Subcutaneous abdominal adipose tissue (tissue), 5 donors: ENCODE measurements around the gene LTBP1.

Experiments used
- H3K27ac ChIP-seq: one replicate; pipeline ENCODE4 v1.7.0; 2013; ENCODE audit warnings: low read depth, mild to moderate bottlenecking, inconsistent platforms, low read length, moderate library complexity
- H3K27me3 ChIP-seq, 5 donors: one replicate each; pipeline ENCODE4 v1.7.0; 2013; ENCODE audit warnings: low read length in 5 of 5, inconsistent platforms in 1 of 5; ENCODE audit not compliant: control insufficient read depth in 5 of 5, insufficient read depth in 4 of 5
- H3K36me3 ChIP-seq, 5 donors: one replicate each; pipeline ENCODE4 v1.7.0; 2013; ENCODE audit warnings: low read length in 5 of 5; ENCODE audit not compliant: control insufficient read depth in 5 of 5, insufficient read depth in 5 of 5
- H3K4me1 ChIP-seq, 5 donors: one replicate each; pipeline ENCODE4 v1.7.0; 2013; ENCODE audit warnings: low read length in 5 of 5, mild to moderate bottlenecking in 3 of 5, moderate library complexity in 1 of 5; ENCODE audit not compliant: control insufficient read depth in 5 of 5, insufficient read depth in 5 of 5
- H3K4me3 ChIP-seq, 5 donors: one replicate each; pipeline ENCODE4 v1.7.0; 2013; ENCODE audit warnings: low read length in 5 of 5, low read depth in 1 of 5
- H3K9ac ChIP-seq, 5 donors: one replicate each; pipeline ENCODE4 v1.7.0; 2013; ENCODE audit warnings: low read length in 5 of 5, mild to moderate bottlenecking in 4 of 5, moderate library complexity in 3 of 5
- H3K9me3 ChIP-seq, 5 donors: one replicate each; pipeline ENCODE4 v1.7.0; 2013; ENCODE audit warnings: low read length in 5 of 5; ENCODE audit not compliant: control insufficient read depth in 5 of 5
- donor health status: healthy.
- donor health status: healthy.
- donor health status: healthy.
- donor health status: healthy.
- donor health status: healthy.

LTBP1 gene

DNA sequence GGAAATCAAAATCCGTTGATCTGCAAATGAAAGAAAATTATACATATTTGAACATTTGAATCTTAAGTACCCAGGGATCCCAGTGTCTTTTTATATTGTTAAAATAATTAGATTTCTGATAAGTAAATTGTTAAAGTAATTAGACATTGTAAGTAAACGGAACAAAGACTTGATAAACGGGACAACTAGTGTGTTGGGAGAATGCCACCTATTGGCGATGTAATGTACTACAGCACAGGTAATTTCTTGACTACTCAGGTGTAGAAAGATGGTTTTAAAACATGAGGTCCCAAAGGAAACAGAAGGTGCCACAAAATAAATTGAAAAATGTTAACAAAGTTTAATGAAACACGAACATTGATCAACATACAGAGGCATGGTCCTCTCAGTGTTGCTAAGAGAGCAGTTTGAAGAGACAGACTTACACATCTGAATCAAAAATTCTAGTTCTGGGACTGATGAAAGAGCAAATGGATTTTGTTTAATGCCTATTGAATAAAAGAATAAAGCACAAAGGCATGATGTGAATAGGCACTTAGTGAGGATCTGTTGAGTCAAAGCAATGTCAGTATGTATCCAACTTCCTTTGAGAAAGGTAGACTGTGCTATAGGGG, 426.3 kb downstream of the LTBP1 start:
- no peak overlapping the region for H3K27ac ChIP-seq
- H3K4me3 ChIP-seq = no peak overlapping the region
- no peaks in the 10 kb centered on the region for H3K9me3 ChIP-seq
- H3K4me1 ChIP-seq = peaks cover 2 to 23% (median 9%) of the 10 kb centered on the region in 5 donors
- H3K9ac ChIP-seq = no peak overlapping the region
- no peaks in the 10 kb centered on the region for H3K27me3 ChIP-seq
- no peaks in the 10 kb centered on the region for H3K36me3 ChIP-seq

- Histone ChIP-seq H3K4me1 (peaks cover 2 to 23% (median 9%) of the 10 kb centered on the region in 5 donors), H3K4me3 (no peak overlapping the region), H3K27ac (no peak overlapping the region), H3K27me3 (no peaks in the 10 kb centered on the region), H3K36me3 (no peaks in the 10 kb centered on the region), H3K9ac (no peak overlapping the region), H3K9me3 (no peaks in the 10 kb centered on the region)
These were observed 427.2 kb downstream of the LTBP1 start for GRCh38 chr2:33373986-33374385.

- Histone ChIP-seq H3K4me3 (no peak overlapping the region), H3K4me1 (peaks cover 2 to 23% (median 9%) of the 10 kb centered on the region in 5 donors), H3K9ac (no peak overlapping the region), H3K27ac (no peak overlapping the region), H3K9me3 (no peaks in the 10 kb centered on the region), H3K36me3 (no peaks in the 10 kb centered on the region), H3K27me3 (no peaks in the 10 kb centered on the region)
These were observed 428.3 kb downstream of the LTBP1 start for GRCh38 chr2:33375054-33375453.

GRCh38 chr2:33377048-33377447, 430.3 kb downstream of the LTBP1 start:
- no peak overlapping the region for H3K9ac ChIP-seq
- no peak overlapping the region for H3K27ac ChIP-seq
- H3K27me3 ChIP-seq = no peaks in the 10 kb centered on the region
- H3K9me3 ChIP-seq = no peaks in the 10 kb centered on the region
- H3K4me1 ChIP-seq = peaks cover 2 to 23% (median 9%) of the 10 kb centered on the region in 5 donors
- H3K4me3 ChIP-seq = no peak overlapping the region
- no peaks in the 10 kb centered on the region for H3K36me3 ChIP-seq

DNA sequence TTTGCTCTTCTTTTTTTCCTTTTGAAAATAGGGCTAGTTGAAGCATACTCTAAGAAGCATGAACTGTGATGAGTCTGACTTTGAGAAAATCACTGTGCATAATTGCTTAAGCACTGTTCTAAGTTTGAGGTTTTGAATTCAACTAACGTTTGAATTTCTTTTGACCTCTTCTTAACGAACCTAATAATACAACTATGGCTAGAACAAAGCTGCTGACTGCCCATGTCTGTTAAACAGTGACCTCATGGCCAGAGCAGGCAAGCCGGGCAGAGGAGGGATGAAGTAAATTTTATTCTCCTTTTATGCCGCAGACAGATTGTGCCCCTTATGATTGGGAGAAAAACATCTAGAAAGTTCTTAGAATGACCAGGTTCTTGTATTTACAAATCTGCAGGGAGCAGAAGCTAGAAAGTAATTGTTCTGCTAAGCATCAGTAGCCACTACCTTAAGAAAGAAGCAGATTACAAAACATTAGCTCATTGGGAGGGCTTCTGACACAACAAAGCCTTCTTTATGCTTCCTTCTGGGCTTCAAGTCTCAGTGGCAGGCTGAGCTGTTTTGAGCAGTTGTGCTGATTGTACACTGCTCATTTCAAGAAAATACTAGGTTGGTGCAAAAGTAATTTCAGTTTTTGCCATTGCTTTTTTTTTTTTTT, 431.9 kb downstream of the LTBP1 start:
- Histone ChIP-seq H3K27me3 (no peaks in the 10 kb centered on the region), H3K9ac (no peak overlapping the region)

GRCh38 chr2:33380001-33380609, 433.4 kb downstream of the LTBP1 start:
- Histone ChIP-seq H3K27me3 (no peaks in the 10 kb centered on the region), H3K9me3 (no peaks in the 10 kb centered on the region), H3K4me3 (no peak overlapping the region), H3K4me1 (peaks cover 0 to 10% (median 6%) of the 10 kb centered on the region in 5 donors), H3K36me3 (no peaks in the 10 kb centered on the region), H3K27ac (no peak overlapping the region), H3K9ac (no peak overlapping the region)

More for the DNA sequence above, 431.9 kb downstream of the LTBP1 start:
- no peaks in the 10 kb centered on the region for H3K9me3 ChIP-seq
- no peak overlapping the region for H3K4me3 ChIP-seq
- H3K4me1 ChIP-seq = peaks cover 2 to 20% (median 9%) of the 10 kb centered on the region in 5 donors
- no peaks in the 10 kb centered on the region for H3K36me3 ChIP-seq
- H3K27ac ChIP-seq = no peak overlapping the region

- H3K9ac ChIP-seq = no peak overlapping the region
- H3K27me3 ChIP-seq = no peaks in the 10 kb centered on the region
- H3K4me1 ChIP-seq = peaks cover 0 to 9% (median 6%) of the 10 kb centered on the region in 5 donors
- no peak overlapping the region for H3K4me3 ChIP-seq
- no peak overlapping the region for H3K27ac ChIP-seq
- H3K36me3 ChIP-seq = no peaks in the 10 kb centered on the region
- no peaks in the 10 kb centered on the region for H3K9me3 ChIP-seq
These were observed 434.0 kb downstream of the LTBP1 start for GRCh38 chr2:33380719-33381118.

GRCh38 chr2:33381301-33381858, 434.6 kb downstream of the LTBP1 start:
- no peaks in the 10 kb centered on the region for H3K36me3 ChIP-seq
- H3K9me3 ChIP-seq = no peaks in the 10 kb centered on the region
- H3K27ac ChIP-seq = no peak overlapping the region
- no peak overlapping the region for H3K9ac ChIP-seq
- peaks cover 0 to 9% (median 6%) of the 10 kb centered on the region in 5 donors for H3K4me1 ChIP-seq
- no peak overlapping the region for H3K4me3 ChIP-seq
- H3K27me3 ChIP-seq = no peaks in the 10 kb centered on the region

- H3K27me3 ChIP-seq = no peaks in the 10 kb centered on the region
- H3K4me1 ChIP-seq = no peaks in the 10 kb centered on the region
- H3K4me3 ChIP-seq = no peak overlapping the region
- no peaks in the 10 kb centered on the region for H3K36me3 ChIP-seq
- H3K9me3 ChIP-seq = no peaks in the 10 kb centered on the region
- no peak overlapping the region for H3K9ac ChIP-seq
- H3K27ac ChIP-seq = no peak overlapping the region
These were observed 437.3 kb downstream of the LTBP1 start for GRCh38 chr2:33383855-33384598.
